ENCODE measurements around the gene THEMIS.

GRCh38 chr6:127768223-127768622 is 132.6 kb downstream of the THEMIS start:
- TF ChIP-seq CTCF (IDR thresholded peaks at IDR 0.05; ENCODE audit: poor library complexity, severe bottlenecking) (no peak), RAD21 (conservative IDR thresholded peaks at IDR 0.05) (no peak), SMC3 (conservative IDR thresholded peaks at IDR 0.05; ENCODE audit: poor library complexity) (no peak), EZH2 (IDR thresholded peaks at IDR 0.05; ENCODE audit: borderline replicate concordance, insufficient read depth, low read length, poor library complexity, severe bottlenecking) (no peak), EP300 (conservative IDR thresholded peaks at IDR 0.05; ENCODE audit: poor library complexity, severe bottlenecking) (no peak), MXI1 (conservative IDR thresholded peaks at IDR 0.05; ENCODE audit: poor library complexity, severe bottlenecking) (no peak), REST (IDR thresholded peaks at IDR 0.05; ENCODE audit: borderline replicate concordance) (no peak)

Data from neural cell (in vitro differentiated cells).